ENCODE data around the gene ADGB.

The ADGB gene

GRCh38 chr6:146862508-146862919, 263.7 kb downstream of the ADGB start:
- TF ChIP-seq, protein P1, sequence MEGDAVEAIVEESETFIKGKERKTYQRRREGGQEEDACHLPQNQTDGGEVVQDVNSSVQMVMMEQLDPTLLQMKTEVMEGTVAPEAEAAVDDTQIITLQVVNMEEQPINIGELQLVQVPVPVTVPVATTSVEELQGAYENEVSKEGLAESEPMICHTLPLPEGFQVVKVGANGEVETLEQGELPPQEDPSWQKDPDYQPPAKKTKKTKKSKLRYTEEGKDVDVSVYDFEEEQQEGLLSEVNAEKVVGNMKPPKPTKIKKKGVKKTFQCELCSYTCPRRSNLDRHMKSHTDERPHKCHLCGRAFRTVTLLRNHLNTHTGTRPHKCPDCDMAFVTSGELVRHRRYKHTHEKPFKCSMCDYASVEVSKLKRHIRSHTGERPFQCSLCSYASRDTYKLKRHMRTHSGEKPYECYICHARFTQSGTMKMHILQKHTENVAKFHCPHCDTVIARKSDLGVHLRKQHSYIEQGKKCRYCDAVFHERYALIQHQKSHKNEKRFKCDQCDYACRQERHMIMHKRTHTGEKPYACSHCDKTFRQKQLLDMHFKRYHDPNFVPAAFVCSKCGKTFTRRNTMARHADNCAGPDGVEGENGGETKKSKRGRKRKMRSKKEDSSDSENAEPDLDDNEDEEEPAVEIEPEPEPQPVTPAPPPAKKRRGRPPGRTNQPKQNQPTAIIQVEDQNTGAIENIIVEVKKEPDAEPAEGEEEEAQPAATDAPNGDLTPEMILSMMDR (IDR thresholded peaks at IDR 0.05): no peak
- DNase-seq: no peak
- H3K4me3 ChIP-seq: no peak overlapping the region
- H3K27me3 ChIP-seq: no peaks in the 10 kb centered on the region
- no peak overlapping the region for H3K27ac ChIP-seq
- intact Hi-C loops (cut with DNase I; ENCODE audit: low total_unique reads): no loop called here
- no peaks in the 10 kb centered on the region for H3K36me3 ChIP-seq
- H3K9me3 ChIP-seq: no peaks in the 10 kb centered on the region
- peaks cover 0 to 6% (median 0%) of the 10 kb centered on the region in 4 donors for H3K4me1 ChIP-seq

DNA sequence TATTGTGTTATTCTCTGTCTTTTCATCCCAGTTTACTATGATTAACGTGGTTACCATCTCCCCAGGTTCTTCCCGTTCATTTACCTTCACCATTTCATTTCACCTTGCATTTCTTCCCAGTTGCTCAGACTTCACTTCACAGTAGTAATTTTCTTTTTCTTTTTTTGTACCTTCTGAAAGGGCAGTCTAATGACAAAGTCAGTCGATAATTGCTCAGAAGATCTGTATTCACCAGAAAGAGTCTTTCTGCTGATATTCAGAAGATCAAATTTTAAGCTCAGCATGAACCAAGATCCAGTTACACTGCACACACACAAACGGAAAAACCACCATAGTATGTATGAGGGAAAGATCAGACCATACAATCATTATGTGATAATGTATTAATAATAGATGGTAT, 265.5 kb downstream of the ADGB start:
- H3K27me3 ChIP-seq: no peaks in the 10 kb centered on the region
- H3K27ac ChIP-seq: no peak overlapping the region
- H3K36me3 ChIP-seq: no peaks in the 10 kb centered on the region
- H3K4me3 ChIP-seq: no peak overlapping the region
- no peaks in the 10 kb centered on the region for H3K9me3 ChIP-seq
- no peak for DNase-seq
- H3K4me1 ChIP-seq: no peaks in the 10 kb centered on the region
- intact Hi-C loops (cut with DNase I; ENCODE audit: low total_unique reads): no loop called here
- TF ChIP-seq, protein P1 (IDR thresholded peaks at IDR 0.05): no peak

DNA sequence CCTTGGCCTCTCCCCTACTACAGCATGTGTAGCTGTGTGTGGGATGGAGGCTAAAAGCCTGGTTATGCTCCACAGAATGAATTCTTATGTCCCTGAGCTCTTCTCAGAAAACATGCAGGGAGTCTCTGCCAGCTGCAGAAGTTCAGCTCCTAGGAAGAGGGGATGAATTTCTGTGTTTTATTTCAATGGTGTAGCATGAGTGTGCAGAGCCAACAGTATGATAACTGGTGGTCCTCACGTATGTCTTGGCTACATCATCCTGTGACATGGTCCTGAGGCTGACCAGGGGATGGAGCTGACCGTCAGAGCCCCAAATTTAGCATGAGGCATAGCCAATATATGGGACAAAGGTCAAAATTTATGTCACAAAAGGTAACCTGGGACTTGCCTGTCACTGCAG, 266.1 kb downstream of the ADGB start:
- TF ChIP-seq, protein P1 (IDR thresholded peaks at IDR 0.05): no peak
- DNase-seq: no peak
- H3K27ac ChIP-seq: no peak overlapping the region
- H3K36me3 ChIP-seq: no peaks in the 10 kb centered on the region
- H3K27me3 ChIP-seq: no peaks in the 10 kb centered on the region
- no peaks in the 10 kb centered on the region for H3K4me1 ChIP-seq
- intact Hi-C loops (cut with DNase I; ENCODE audit: low total_unique reads): no loop called here
- H3K9me3 ChIP-seq: no peaks in the 10 kb centered on the region
- no peak overlapping the region for H3K4me3 ChIP-seq
